IPS-18a (cell line): ENCODE data around the gene USF2.

Experiments used
- H3K27ac ChIP-seq: one replicate; pipeline ENCODE4 v1.5.1; 2013; ENCODE audit warnings: low read length
- H3K27me3 ChIP-seq: one replicate; pipeline ENCODE4 v1.6.1; 2013; ENCODE audit warnings: mild to moderate bottlenecking, low read length; ENCODE audit not compliant: control insufficient read depth, insufficient read depth
- H3K36me3 ChIP-seq: one replicate; pipeline ENCODE4 v1.6.1; 2013; ENCODE audit warnings: low read depth, low read length; ENCODE audit not compliant: control insufficient read depth
- H3K4me1 ChIP-seq: one replicate; pipeline ENCODE4 v1.6.1; 2013; ENCODE audit warnings: low read depth, low read length; ENCODE audit not compliant: control insufficient read depth
- H3K4me3 ChIP-seq: one replicate; pipeline ENCODE4 v1.5.1; 2013; ENCODE audit warnings: low read length
- H3K9ac ChIP-seq: one replicate; pipeline ENCODE4 v1.6.1; 2013; ENCODE audit warnings: mild to moderate bottlenecking, low read length, moderate library complexity
- H3K9me3 ChIP-seq: one replicate; pipeline ENCODE4 v1.6.1; 2013; ENCODE audit warnings: low read depth, low read length; ENCODE audit not compliant: control insufficient read depth

USF2 gene

DNA sequence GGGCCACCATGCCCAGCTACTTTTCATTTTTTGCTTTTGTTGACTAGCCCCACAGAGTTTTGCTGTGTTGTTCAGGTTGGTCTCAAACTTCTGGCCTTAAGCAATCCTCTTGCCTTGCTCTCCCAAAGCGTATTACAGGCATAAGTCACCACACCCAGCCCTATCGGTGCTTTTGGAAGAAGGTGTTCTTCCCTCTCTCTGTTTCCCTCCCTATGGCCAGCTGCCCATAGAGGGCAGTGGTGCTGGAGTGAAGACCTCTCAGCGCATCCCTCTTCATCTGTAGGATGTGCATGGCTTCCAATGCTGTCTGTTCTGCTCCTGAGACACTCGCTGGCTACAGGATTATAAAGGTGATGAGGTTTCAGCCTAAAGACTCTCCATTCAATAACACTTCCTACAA lies 58.9 kb downstream of the USF2 start:
- H3K27me3 ChIP-seq: no peaks in the 10 kb centered on the region
- no peaks in the 10 kb centered on the region for H3K36me3 ChIP-seq
- peaks cover 3% of the 10 kb centered on the region for H3K4me1 ChIP-seq
- H3K9ac ChIP-seq: no peak overlapping the region
- H3K4me3 ChIP-seq: no peak overlapping the region
- H3K27ac ChIP-seq: no peak overlapping the region
- no peaks in the 10 kb centered on the region for H3K9me3 ChIP-seq

DNA sequence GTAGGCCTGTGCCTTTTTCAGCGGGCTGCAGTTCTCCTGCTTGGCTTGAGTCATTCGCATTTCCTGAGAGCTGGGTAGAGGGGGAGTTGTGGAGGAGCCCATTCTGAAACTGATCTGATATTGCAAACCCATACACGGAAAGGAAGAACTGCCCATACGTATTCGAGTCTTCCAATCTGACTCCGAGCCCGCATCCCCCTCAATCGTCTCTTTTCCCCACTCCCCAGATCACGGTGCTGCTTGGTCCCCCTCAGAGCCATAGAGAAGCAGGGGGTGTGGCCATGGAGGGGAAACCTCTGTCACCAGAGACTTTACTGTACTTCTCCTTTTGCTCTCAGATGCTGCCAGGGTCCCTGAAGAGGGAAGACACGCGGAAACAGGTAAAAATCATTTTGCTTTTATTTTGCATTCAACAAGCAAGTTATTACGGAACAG lies 60.1 kb downstream of the USF2 start, which contains the start of gene CD22:
CD22 (plus strand) TSS at position 337 of the 435 bp plus-strand sequence. CDS start 2,854 bp downstream, outside the sequence.
- Histone ChIP-seq H3K27ac (no peak within 1 kb of the TSS), H3K4me3 (no peak within 1 kb of the TSS), H3K36me3 (no peaks in the 10 kb centered on the region), H3K9ac (no peak within 1 kb of the TSS), H3K27me3 (no peaks in the 10 kb centered on the region), H3K9me3 (no peaks in the 10 kb centered on the region), H3K4me1 (peaks cover 3% of the 10 kb centered on the region)

DNA sequence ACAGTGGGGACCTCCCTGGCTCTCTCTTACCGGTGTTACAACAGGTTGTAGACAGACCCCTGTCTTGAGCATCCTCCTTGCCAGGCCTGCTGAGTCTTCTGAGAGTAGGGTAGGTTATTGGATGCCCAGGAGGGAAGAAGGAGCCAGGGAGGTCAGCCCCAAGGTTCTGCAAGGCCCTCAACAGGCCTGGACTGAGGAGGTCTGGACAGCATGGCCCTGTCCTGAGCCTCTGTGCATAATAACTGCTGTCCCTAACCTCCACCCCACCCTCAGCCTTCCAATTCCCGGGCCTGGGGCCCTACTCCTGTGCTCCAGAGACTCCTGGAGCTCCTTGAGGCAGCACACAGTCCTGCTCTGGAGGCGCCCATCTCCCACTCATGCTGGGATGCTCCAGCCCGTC lies 60.6 kb downstream of the USF2 start:
- peaks cover 3% of the 10 kb centered on the region for H3K4me1 ChIP-seq
- H3K9ac ChIP-seq: no peak overlapping the region
- no peaks in the 10 kb centered on the region for H3K27me3 ChIP-seq
- H3K9me3 ChIP-seq: no peaks in the 10 kb centered on the region
- no peak overlapping the region for H3K4me3 ChIP-seq
- no peaks in the 10 kb centered on the region for H3K36me3 ChIP-seq
- no peak overlapping the region for H3K27ac ChIP-seq
